ENCODE results near the gene ADARB1. TPM values are rescaled to one million over a fixed set of nuclear protein-coding genes. Genes with fewer than 3 reads are reported as not detected.

ADARB1 gene
- polyA plus RNA-seq, 3 donors = 0.40 to 2.6 (median 1.0) TPM

- no peak for TF ChIP-seq CTCF (IDR thresholded peaks at IDR 0.05)
- Histone ChIP-seq H2AFZ (ENCODE audit: insufficient read depth, low read depth, low read length, poor library complexity, severe bottlenecking) (no peak overlapping the region), H3K36me3 (replicated peaks in 1 of 2; ENCODE audit: control insufficient read depth in 1 of 2, insufficient read depth in 2 of 2, low read length in 2 of 2) (no peaks in the 10 kb centered on the region), H3K4me3 (replicated peaks in 1 of 3; ENCODE audit: low read depth in 2 of 3, low read length in 3 of 3) (no peak overlapping the region), H3K9me3 (replicated peaks in 1 of 2; ENCODE audit: control insufficient read depth in 1 of 2, insufficient read depth in 1 of 2, low read length in 2 of 2) (peaks cover 7% of the 10 kb centered on the region in 2 donors), H3K27ac (ENCODE audit: low read depth in 1 of 2, low read length in 2 of 2) (no peak overlapping the region), H4K20me1 (ENCODE audit: insufficient read depth, low read length) (peaks cover 4% of the 10 kb centered on the region), H3K4me1 (ENCODE audit: control insufficient read depth in 1 of 2, insufficient read depth in 2 of 2, low read length in 2 of 2) (peaks cover 26 to 34% of the 10 kb centered on the region in 2 donors), H3K4me2 (replicated peaks; ENCODE audit: extremely low read depth, low read length, poor library complexity, severe bottlenecking) (no peak overlapping the region), H3K79me2 (ENCODE audit: insufficient read depth, low read length) (no peaks in the 10 kb centered on the region), H3K9ac (ENCODE audit: insufficient read depth, low read length, poor library complexity, severe bottlenecking) (no peak overlapping the region), H3K27me3 (ENCODE audit: control insufficient read depth in 2 of 2, insufficient read depth in 2 of 2, low read length in 2 of 2) (no peaks in the 10 kb centered on the region)
- H3K36me3 Mint-ChIP-seq = no peaks in the 10 kb centered on the region
- WGBS (ENCODE audit: insufficient coverage) = 80% methylated on average over 1 of the region's 5 CpGs
- no peak overlapping the region for H3K27ac Mint-ChIP-seq
- peaks cover 4 to 14% (median 10%) of the 10 kb centered on the region in 7 donors for H3K9me3 Mint-ChIP-seq
- no peak for DNase-seq
- peak overlapping the region in 1 of 2 donors; percentile 28 for H3K4me3 Mint-ChIP-seq
- H3K27me3 Mint-ChIP-seq (ENCODE audit: low read depth in 3 of 3) = peaks cover 3 to 9% (median 6%) of the 10 kb centered on the region in 3 donors
- H3K4me1 Mint-ChIP-seq = peaks cover 39% of the 10 kb centered on the region
- intact Hi-C loops (cut with micrococcal nuclease) = no loop called here
Measured at GRCh38 chr21:45114475-45114874, 40.1 kb downstream of the ADARB1 start.

GRCh38 chr21:45115141-45115540 is 40.8 kb downstream of the ADARB1 start:
- peaks cover 4 to 14% (median 10%) of the 10 kb centered on the region in 7 donors for H3K9me3 Mint-ChIP-seq
- no peaks in the 10 kb centered on the region for H3K36me3 Mint-ChIP-seq
- H3K4me2 ChIP-seq (replicated peaks; ENCODE audit: extremely low read depth, low read length, poor library complexity, severe bottlenecking) = no peak overlapping the region
- H3K27me3 Mint-ChIP-seq (ENCODE audit: low read depth in 3 of 3) = peaks cover 3 to 9% (median 6%) of the 10 kb centered on the region in 3 donors
- H3K9me3 ChIP-seq (replicated peaks in 1 of 2; ENCODE audit: control insufficient read depth in 1 of 2, insufficient read depth in 1 of 2, low read length in 2 of 2) = peaks cover 7% of the 10 kb centered on the region in 2 donors
- no peak overlapping the region for H3K4me3 Mint-ChIP-seq
- H3K4me1 ChIP-seq (ENCODE audit: control insufficient read depth in 1 of 2, insufficient read depth in 2 of 2, low read length in 2 of 2) = peaks cover 19 to 27% of the 10 kb centered on the region in 2 donors
- no peak overlapping the region for H2AFZ ChIP-seq (ENCODE audit: insufficient read depth, low read depth, low read length, poor library complexity, severe bottlenecking)
- H3K27ac ChIP-seq (ENCODE audit: low read depth in 1 of 2, low read length in 2 of 2) = no peak overlapping the region
- H3K4me1 Mint-ChIP-seq = peaks cover 33% of the 10 kb centered on the region
- no peak overlapping the region for H3K9ac ChIP-seq (ENCODE audit: insufficient read depth, low read length, poor library complexity, severe bottlenecking)
- H3K27ac Mint-ChIP-seq = peak overlapping the region in 1 of 7 donors; percentile 13
- no peak for TF ChIP-seq CTCF (IDR thresholded peaks at IDR 0.05)
- WGBS (ENCODE audit: insufficient coverage) = 90% methylated on average over 5 of the region's 5 CpGs
- H4K20me1 ChIP-seq (ENCODE audit: insufficient read depth, low read length) = peaks cover 4% of the 10 kb centered on the region
- intact Hi-C loops (cut with micrococcal nuclease) = no loop called here
- no peak overlapping the region for H3K4me3 ChIP-seq (replicated peaks in 1 of 3; ENCODE audit: low read depth in 2 of 3, low read length in 3 of 3)
- no peaks in the 10 kb centered on the region for H3K36me3 ChIP-seq (replicated peaks in 1 of 2; ENCODE audit: control insufficient read depth in 1 of 2, insufficient read depth in 2 of 2, low read length in 2 of 2)
- DNase-seq = no peak
- H3K27me3 ChIP-seq (ENCODE audit: control insufficient read depth in 2 of 2, insufficient read depth in 2 of 2, low read length in 2 of 2) = no peaks in the 10 kb centered on the region
- H3K79me2 ChIP-seq (ENCODE audit: insufficient read depth, low read length) = no peaks in the 10 kb centered on the region

Data from CD14-positive monocyte (primary cell).